MCF 10A (cell line): ENCODE data around the gene LTV1. TPM values are rescaled to one million over a fixed set of nuclear protein-coding genes. Genes with fewer than 3 reads are reported as not detected.
"Not testable (repeated sequence)": the region's sequence is repeated elsewhere in the genome, so short reads cannot be mapped to it uniquely, and the experiment has no call there.

Experiments
- BruUV-seq: library from RNA; stranded (reverse); fragments of 400-500 nt; replicated peaks from 2 replicates; lab custom pipeline; 2021; lab: Mats Ljungman, UMichigan
- CTCF ChIA-PET: fragments of 300-600 bp; sonication (Branson Sonifier 250); formaldehyde crosslinking; extraction: SDS; loops from one replicate; lab custom pipeline; 2021; ENCODE audit warnings: antibody characterized with exemption, inconsistent platforms; lab: Yijun Ruan, JAX
- POLR2A ChIA-PET: fragments of 300-600, 350-650 bp; sonication (Branson Sonifier 250); formaldehyde crosslinking; extraction: SDS; loops from one replicate; lab custom pipeline; 2020; ENCODE audit warnings: antibody characterized with exemption, inconsistent platforms; lab: Yijun Ruan, JAX
- DNase-seq: peaks from one replicate; pipeline ENCODE4 v3.0.0-alpha.2; 2018; ENCODE audit not compliant: unreplicated experiment
- H3K27ac Mint-ChIP-seq: one replicate; pipeline ENCODE4 v1.8.0; 2022; ENCODE audit warnings: mild to moderate bottlenecking, low read depth, mixed read lengths; ENCODE audit not compliant: unreplicated experiment
- H3K27me3 Mint-ChIP-seq: one replicate; pipeline ENCODE4 v1.8.0; 2022; ENCODE audit warnings: mixed read lengths; ENCODE audit not compliant: insufficient read depth, unreplicated experiment
- H3K36me3 Mint-ChIP-seq: one replicate; pipeline ENCODE4 v1.8.0; 2022; ENCODE audit warnings: mild to moderate bottlenecking, moderate library complexity, mixed read lengths; ENCODE audit not compliant: insufficient read depth, unreplicated experiment
- H3K4me1 Mint-ChIP-seq: one replicate; pipeline ENCODE4 v1.8.0; 2022; ENCODE audit warnings: mixed read lengths; ENCODE audit not compliant: insufficient read depth, unreplicated experiment
- H3K4me3 Mint-ChIP-seq: one replicate; pipeline ENCODE4 v1.8.0; 2022; ENCODE audit warnings: mild to moderate bottlenecking, moderate library complexity, mixed read lengths; ENCODE audit not compliant: unreplicated experiment
- H3K9me3 Mint-ChIP-seq: one replicate; pipeline ENCODE4 v1.8.0; 2022; ENCODE audit warnings: mixed read lengths; ENCODE audit not compliant: unreplicated experiment
- CTCF ChIP-seq: fragments of 200-600 bp; IDR thresholded peaks from one replicate; pipeline ENCODE4 v1.8.0; 2022; ENCODE audit warnings: antibody characterized with exemption, mild to moderate bottlenecking; ENCODE audit not compliant: unreplicated experiment
- intact Hi-C: fragments of 100-400 bp; cut with micrococcal nuclease; formaldehyde crosslinking; loops from 2 replicates; pipeline ENCODE4 v1.14.1; 2022
- total RNA-seq: library from RNA; stranded (reverse); gene quantifications from 2 replicates; pipeline ENCODE4 v1.2.3, GENCODE V29; 2022

Gene LTV1
- total RNA-seq, 1 experiment from 2014 or later, result 47.4 TPM

DNA sequence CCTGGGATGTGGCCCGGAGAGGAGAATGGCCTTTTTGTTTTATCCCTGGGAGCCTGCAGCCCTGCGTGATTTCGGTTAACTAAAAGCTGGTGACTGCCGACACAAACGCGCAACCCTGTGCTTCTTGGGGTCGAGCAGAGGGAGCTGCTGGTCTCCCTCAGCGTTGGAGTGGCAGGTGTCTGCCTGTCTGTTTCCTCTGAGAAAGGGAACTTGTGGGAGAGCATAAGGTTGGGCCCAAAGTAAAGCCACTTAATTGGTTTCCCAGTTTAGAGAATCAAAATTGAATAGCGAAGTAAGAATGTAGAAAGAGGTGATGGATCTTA is 500 bp downstream of the LTV1 start:
- DNase-seq, result no peak
- Mint-ChIP-seq H3K9me3 (no peaks in the 10 kb centered on the region), H3K36me3 (peaks cover 52% of the 10 kb centered on the region), H3K27ac (peak overlapping the region; percentile 95), H3K27me3 (no peaks in the 10 kb centered on the region), H3K4me3 (peak overlapping the region; percentile 96), H3K4me1 (no peaks in the 10 kb centered on the region)
- POLR2A ChIA-PET, result interaction anchor here (0.7 to 3.1 kb wide), 19 partner anchors 9 to 275 kb away, joined by 3 to 48 read pairs (median 4); partner anchors contain the start of genes PHACTR2, PLAGL1 and SF3B5
- CTCF ChIA-PET, result interaction anchor here (1.1 to 1.8 kb wide), 3 partner anchors 170 to 273 kb away, joined by 5 read pairs; no protein-coding TSS in a partner anchor
- BruUV-seq, result no TSS peak
- TF ChIP-seq CTCF, result no peak
- intact Hi-C loops, result loop anchor here (1.0 to 10.0 kb wide), 3 partner anchors 161 to 268 kb away; partner anchors contain the start of genes PHACTR2 and PLAGL1

DNA sequence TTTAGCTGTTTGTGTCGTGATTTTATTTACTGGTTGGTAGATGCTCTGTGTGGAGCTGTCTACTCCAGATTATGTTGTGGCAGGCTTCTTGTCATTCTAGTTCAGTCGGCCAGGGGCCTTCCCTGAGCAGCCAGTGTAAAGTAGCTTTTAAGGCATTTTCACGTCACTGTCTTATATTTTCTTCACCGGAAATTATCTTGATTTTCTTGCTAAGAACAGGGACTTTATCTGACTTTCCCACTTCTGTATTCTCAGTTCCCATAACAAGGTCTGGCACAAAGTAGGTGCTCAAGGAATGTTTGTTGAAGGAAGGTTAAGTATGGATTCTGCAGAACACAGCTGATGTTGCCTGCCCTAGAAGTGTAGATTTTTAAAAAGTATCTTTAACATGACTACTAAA is 868 bp downstream of the LTV1 start:
- BruUV-seq, result no TSS peak
- DNase-seq, result peak; percentile 10
- Mint-ChIP-seq H3K27me3 (no peaks in the 10 kb centered on the region), H3K9me3 (no peaks in the 10 kb centered on the region), H3K36me3 (peaks cover 55% of the 10 kb centered on the region), H3K4me1 (no peaks in the 10 kb centered on the region), H3K27ac (peak overlapping the region; percentile 95), H3K4me3 (peak overlapping the region; percentile 96)
- ChIA-PET CTCF (interaction anchor here (1.1 to 1.9 kb wide), 4 partner anchors 18 to 273 kb away, joined by 3 to 5 read pairs (median 5); no protein-coding TSS in a partner anchor), POLR2A (interaction anchor here (0.7 to 3.1 kb wide), 14 partner anchors 9 to 624 kb away, joined by 3 to 48 read pairs (median 4); partner anchors contain the start of genes PHACTR2 and SF3B5)
- no peak for TF ChIP-seq CTCF
- intact Hi-C loops, result loop anchor here (10.0 kb wide), 1 partner anchor 161 kb away; the partner anchor contains the start of gene PLAGL1

DNA sequence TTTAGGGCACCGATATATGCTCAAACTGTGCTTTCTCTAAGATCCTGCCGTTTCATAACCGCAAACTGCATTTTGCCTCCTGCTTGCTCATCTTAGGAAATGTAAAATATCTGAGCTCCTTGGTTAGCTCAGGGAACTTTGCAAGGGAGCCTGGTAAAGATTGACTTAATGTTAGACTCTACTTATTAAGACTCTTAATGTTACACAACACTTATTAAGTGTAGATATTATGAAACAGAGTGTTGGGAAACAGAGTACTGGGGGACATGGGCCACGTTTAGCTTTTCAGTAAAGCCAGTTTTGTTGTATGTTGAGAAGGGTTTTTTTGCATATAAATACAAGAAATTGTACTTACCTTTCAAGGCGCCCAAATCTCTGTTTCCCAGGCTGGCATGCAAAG is 1.9 kb downstream of the LTV1 start:
- ChIA-PET POLR2A (interaction anchor here (1.5 to 3.1 kb wide), 3 partner anchors 9 to 167 kb away, joined by 4 to 48 read pairs (median 8); partner anchors contain the start of gene PHACTR2), CTCF (interaction anchor here (1.3 to 1.9 kb wide), 3 partner anchors 17 to 269 kb away, joined by 3 to 5 read pairs (median 5); no protein-coding TSS in a partner anchor)
- intact Hi-C loops, result loop anchor here (10.0 kb wide), 1 partner anchor 160 kb away; the partner anchor contains the start of gene PLAGL1
- Mint-ChIP-seq H3K36me3 (peaks cover 65% of the 10 kb centered on the region), H3K27me3 (no peaks in the 10 kb centered on the region), H3K27ac (no peak overlapping the region), H3K9me3 (no peaks in the 10 kb centered on the region), H3K4me1 (no peaks in the 10 kb centered on the region), H3K4me3 (no peak overlapping the region)
- DNase-seq, result no peak
- TF ChIP-seq CTCF, result no peak
- BruUV-seq, result no TSS peak

- H3K4me1 Mint-ChIP-seq, H3K27ac Mint-ChIP-seq, DNase-seq, BruUV-seq, CTCF ChIA-PET, H3K4me3 Mint-ChIP-seq, intact Hi-C loops, H3K27me3 Mint-ChIP-seq: not testable (repeated sequence)
- peaks cover 10% of the 10 kb centered on the region for H3K9me3 Mint-ChIP-seq
- peaks cover 99% of the 10 kb centered on the region for H3K36me3 Mint-ChIP-seq
- POLR2A ChIA-PET, result interaction anchor here (0.6 kb wide), 1 partner anchor 99 kb away, joined by 3 read pairs; no protein-coding TSS in a partner anchor
Measured at GRCh38 chr6:143851706-143852105, 8.6 kb downstream of the LTV1 start.

DNA sequence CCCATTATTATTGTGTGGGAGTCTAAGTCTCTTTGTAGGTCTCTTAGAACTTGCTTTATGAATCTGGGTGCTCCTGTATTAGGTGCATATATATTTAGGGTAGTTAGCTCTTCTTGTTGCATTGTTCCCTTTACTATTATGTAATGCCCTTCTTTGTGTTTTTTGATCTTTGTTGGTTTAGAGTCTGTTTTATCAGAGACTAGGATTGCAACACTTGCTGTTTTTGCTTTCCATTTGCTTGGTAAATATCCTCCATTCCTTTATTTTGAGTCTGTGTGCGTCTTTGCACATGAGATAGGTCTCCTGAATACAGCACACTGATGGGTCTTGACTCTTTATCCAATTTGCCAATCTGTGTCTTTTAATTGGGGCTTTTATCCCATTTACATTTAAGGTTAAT is 11.9 kb downstream of the LTV1 start:
- intact Hi-C loops, H3K4me3 Mint-ChIP-seq, H3K4me1 Mint-ChIP-seq, H3K27ac Mint-ChIP-seq, DNase-seq, BruUV-seq, CTCF ChIA-PET, H3K27me3 Mint-ChIP-seq: not testable (repeated sequence)
- POLR2A ChIA-PET, result interaction anchor here (1.9 kb wide), 1 partner anchor 11 kb away, joined by 8 read pairs; the partner anchor contains the start of gene LTV1
- H3K9me3 Mint-ChIP-seq, result peaks cover 10% of the 10 kb centered on the region
- peaks cover 100% of the 10 kb centered on the region for H3K36me3 Mint-ChIP-seq

DNA sequence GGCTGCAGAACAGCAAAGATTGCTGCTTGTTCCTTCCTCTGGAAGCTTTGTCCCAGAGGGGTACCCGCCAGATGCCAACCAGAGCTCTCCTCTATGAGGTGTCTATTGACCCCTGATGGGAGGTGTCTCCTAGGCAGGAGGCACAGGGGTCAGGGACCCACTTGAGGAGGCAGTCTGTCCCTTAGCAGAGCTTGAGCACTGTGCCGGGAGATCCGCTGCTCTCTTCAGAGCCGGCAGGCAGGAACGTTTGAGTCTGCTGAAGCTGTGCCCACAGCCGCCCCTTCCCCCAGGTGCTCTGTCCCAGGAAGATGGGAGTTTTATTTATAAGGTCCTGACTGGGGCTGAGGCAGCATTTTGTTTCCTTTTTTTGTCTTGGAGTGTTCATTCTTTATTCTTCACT is 13.6 kb downstream of the LTV1 start:
- H3K27me3 Mint-ChIP-seq, intact Hi-C loops, DNase-seq, POLR2A ChIA-PET, H3K4me3 Mint-ChIP-seq, H3K27ac Mint-ChIP-seq, BruUV-seq, H3K4me1 Mint-ChIP-seq: not testable (repeated sequence)
- CTCF ChIA-PET, result interaction anchor here (0.6 kb wide), 2 partner anchors 34 to 275 kb away, joined by 3 to 6 read pairs; no protein-coding TSS in a partner anchor
- H3K36me3 Mint-ChIP-seq, result peaks cover 100% of the 10 kb centered on the region
- H3K9me3 Mint-ChIP-seq, result peaks cover 10% of the 10 kb centered on the region
